ENCODE data around the gene MRPL53. TPM values are rescaled to one million over a fixed set of nuclear protein-coding genes. Genes with fewer than 3 reads are reported as not detected.

The MRPL53 gene
- total and polyA plus RNA-seq, 8 donors = 37.6 to 60.0 (median 45.9) TPM

- Histone ChIP-seq H3K9me3 (no peaks in the 10 kb centered on the region), H3K36me3 (peaks cover 0 to 29% (median 15%) of the 10 kb centered on the region in 3 donors), H3K27me3 (no peaks in the 10 kb centered on the region), H3K4me3 (no peak overlapping the region), H3K4me1 (peaks cover 0 to 4% (median 0%) of the 10 kb centered on the region in 3 donors), H3K27ac (no peak overlapping the region)
- ATAC-seq (no peak), DNase-seq (no peak), FAIRE-seq (no peak)
- intact Hi-C loops (cut with DNase I) = no loop called here
- 50 to 70% methylated on average over 5 of the region's 5 CpGs for WGBS, 2 donors
- no peak for TF ChIP-seq CTCF (IDR thresholded peaks at IDR 0.05)
These were observed 48.1 kb downstream of the MRPL53 start for GRCh38 chr2:74424139-74424992.

GRCh38 chr2:74423231-74424095 lies 49.0 kb downstream of the MRPL53 start:
- ATAC-seq (no peak), FAIRE-seq (no peak), DNase-seq (peak in 1 of 6 donors; percentile 67)
- intact Hi-C loops (cut with DNase I) = no loop called here
- Histone ChIP-seq H3K9me3 (no peaks in the 10 kb centered on the region), H3K27me3 (no peaks in the 10 kb centered on the region), H3K27ac (no peak overlapping the region), H3K36me3 (peaks cover 0 to 20% (median 6%) of the 10 kb centered on the region in 3 donors), H3K4me3 (no peak overlapping the region), H3K4me1 (peaks cover 0 to 4% (median 0%) of the 10 kb centered on the region in 3 donors)
- WGBS, 2 donors = 56 to 61% methylated on average over 9 of the region's 9 CpGs
- no peak for TF ChIP-seq CTCF (IDR thresholded peaks at IDR 0.05)

Other genes with a start within 250 kb of the MRPL53 start
- gene SLC4A5, start 129.3 kb downstream of the MRPL53 start, total RNA-seq = 1 to 10 TPM in 5 of 6 donors, under 1 TPM in 1; 0.60 to 2.2 (median 1.4) TPM
- gene SLC4A5, start 129.3 kb downstream of the MRPL53 start, polyA plus RNA-seq = 1 to 10 TPM; 1.2 to 1.8 TPM
- 10 to 100 TPM; 37.7 to 64.3 (median 48.1) TPM for gene DCTN1, start 92.4 kb downstream of the MRPL53 start, total RNA-seq
- gene DCTN1, start 92.4 kb downstream of the MRPL53 start, polyA plus RNA-seq = 10 to 100 TPM; 75.9 to 84.7 TPM
- 1 to 10 TPM in 5 of 6 donors, under 1 TPM in 1; 0.87 to 2.7 (median 1.5) TPM for gene C2orf81, start 51.1 kb downstream of the MRPL53 start, total RNA-seq
- gene C2orf81, start 51.1 kb downstream of the MRPL53 start, polyA plus RNA-seq = 1 to 10 TPM; 5.4 to 6.5 TPM
- 1 to 10 TPM; 3.1 to 6.2 (median 3.7) TPM for gene WDR54, start 51.0 kb downstream of the MRPL53 start, total RNA-seq
- gene WDR54, start 51.0 kb downstream of the MRPL53 start, polyA plus RNA-seq = 10 to 100 TPM in 1 of 2 donors, 1 to 10 TPM in 1; 6.6 to 22.8 TPM
- gene RTKN, start 30.7 kb downstream of the MRPL53 start, total RNA-seq = 10 to 100 TPM; 20.7 to 45.5 (median 29.7) TPM
- 10 to 100 TPM; 63.4 to 63.7 TPM for gene RTKN, start 30.7 kb downstream of the MRPL53 start, polyA plus RNA-seq
- 10 to 100 TPM; 17.1 to 38.8 (median 28.3) TPM for gene INO80B, start 17.6 kb downstream of the MRPL53 start, total RNA-seq
- gene INO80B, start 17.6 kb downstream of the MRPL53 start, polyA plus RNA-seq = 10 to 100 TPM; 51.8 to 68.7 TPM
- gene WBP1, start 14.2 kb downstream of the MRPL53 start, total RNA-seq = 10 to 100 TPM; 29.1 to 50.4 (median 37.4) TPM
- 100 to 1,000 TPM in 1 of 2 donors, 10 to 100 TPM in 1; 85.8 to 149 TPM for gene WBP1, start 14.2 kb downstream of the MRPL53 start, polyA plus RNA-seq
- gene MOGS, start 7.3 kb downstream of the MRPL53 start, total RNA-seq = 10 to 100 TPM; 27.7 to 49.5 (median 36.6) TPM
- gene MOGS, start 7.3 kb downstream of the MRPL53 start, polyA plus RNA-seq = 10 to 100 TPM; 47.1 to 59.9 TPM
- gene CCDC142, start 10.3 kb upstream of the MRPL53 start, total RNA-seq = 10 to 100 TPM in 1 of 6 donors, 1 to 10 TPM in 5; 4.9 to 11.6 (median 5.7) TPM
- 10 to 100 TPM in 1 of 2 donors, 1 to 10 TPM in 1; 5.7 to 14.0 TPM for gene CCDC142, start 10.3 kb upstream of the MRPL53 start, polyA plus RNA-seq
- gene TTC31, start 10.4 kb upstream of the MRPL53 start, total RNA-seq = 10 to 100 TPM; 10.1 to 17.2 (median 11.3) TPM
- gene TTC31, start 10.4 kb upstream of the MRPL53 start, polyA plus RNA-seq = 10 to 100 TPM; 18.1 to 21.2 TPM
- gene LBX2, start 26.9 kb upstream of the MRPL53 start, total RNA-seq = 1 to 10 TPM in 3 of 6 donors, under 1 TPM in 3; 0.21 to 2.3 (median 0.85) TPM
- gene LBX2, start 26.9 kb upstream of the MRPL53 start, polyA plus RNA-seq = 1 to 10 TPM; 1.3 TPM
- 10 to 100 TPM in 4 of 6 donors, 1 to 10 TPM in 2; 8.8 to 14.9 (median 11.0) TPM for gene PCGF1, start 35.0 kb upstream of the MRPL53 start, total RNA-seq
- 10 to 100 TPM; 14.2 to 16.4 TPM for gene PCGF1, start 35.0 kb upstream of the MRPL53 start, polyA plus RNA-seq
- not detected for gene TLX2, start 41.8 kb upstream of the MRPL53 start, total RNA-seq
- gene TLX2, start 41.8 kb upstream of the MRPL53 start, polyA plus RNA-seq = under 1 TPM in 1 of 2 donors, not detected in 1; 0.12 TPM
- gene DQX1, start 53.6 kb upstream of the MRPL53 start, total RNA-seq = under 1 TPM in 1 of 6 donors, not detected in 5; 0.16 TPM
- gene DQX1, start 53.6 kb upstream of the MRPL53 start, polyA plus RNA-seq = under 1 TPM; 0.07 to 0.15 TPM
- 10 to 100 TPM; 62.1 to 91.0 (median 67.9) TPM for gene AUP1, start 57.0 kb upstream of the MRPL53 start, total RNA-seq
- 100 to 1,000 TPM; 246 to 258 TPM for gene AUP1, start 57.0 kb upstream of the MRPL53 start, polyA plus RNA-seq
- gene HTRA2, start 57.3 kb upstream of the MRPL53 start, total RNA-seq = 10 to 100 TPM in 4 of 6 donors, 1 to 10 TPM in 2; 8.5 to 17.6 (median 10.8) TPM
- gene HTRA2, start 57.3 kb upstream of the MRPL53 start, polyA plus RNA-seq = 10 to 100 TPM; 16.9 to 24.3 TPM
- gene LOXL3, start 81.3 kb upstream of the MRPL53 start, total RNA-seq = 1 to 10 TPM in 4 of 6 donors, under 1 TPM in 2; 0.35 to 7.5 (median 1.2) TPM
- 1 to 10 TPM; 2.0 TPM for gene LOXL3, start 81.3 kb upstream of the MRPL53 start, polyA plus RNA-seq
- 10 to 100 TPM in 1 of 6 donors, 1 to 10 TPM in 5; 5.7 to 14.0 (median 7.4) TPM for gene DOK1, start 82.0 kb upstream of the MRPL53 start, total RNA-seq
- 1 to 10 TPM; 7.1 to 8.5 TPM for gene DOK1, start 82.0 kb upstream of the MRPL53 start, polyA plus RNA-seq
- gene M1AP, start 175.7 kb upstream of the MRPL53 start, total RNA-seq = under 1 TPM; 0.13 to 0.66 (median 0.27) TPM
- under 1 TPM; 0.11 to 0.45 TPM for gene M1AP, start 175.7 kb upstream of the MRPL53 start, polyA plus RNA-seq
- gene SEMA4F, start 181.6 kb upstream of the MRPL53 start, total RNA-seq = 1 to 10 TPM; 1.9 to 5.9 (median 3.1) TPM
- gene SEMA4F, start 181.6 kb upstream of the MRPL53 start, polyA plus RNA-seq = 1 to 10 TPM; 1.9 to 2.9 TPM